GM11168 (cell line): ENCODE results near the gene SELENOK.
"Not testable (repeated sequence)": the region's sequence is repeated elsewhere in the genome, so short reads cannot be mapped to it uniquely, and the experiment has no call there.

Source experiments
- in situ Hi-C: fragments of 300-500 bp; cut with MboI; formaldehyde crosslinking; loops from one replicate; pipeline ENCODE4 v1.12.0; 2022; ENCODE audit warnings: low sequenced_read_pairs; ENCODE audit not compliant: unreplicated experiment

Gene SELENOK

GRCh38 chr3:53891497-53892285, at the start of gene SELENOK:
Gene SELENOK, minus strand, starts transcription at chr3:53891859.
- in situ Hi-C loops: no loop called here

GRCh38 chr3:53941184-53941583, 49.5 kb upstream of the SELENOK start:
- in situ Hi-C loops: no loop called here

GRCh38 chr3:53940623-53941022, 49.0 kb upstream of the SELENOK start:
- in situ Hi-C loops: no loop called here

- in situ Hi-C loops: no loop called here
Measured at GRCh38 chr3:53939813-53940212, 48.2 kb upstream of the SELENOK start.

- in situ Hi-C loops: no loop called here
Measured at GRCh38 chr3:53939086-53939582, 47.5 kb upstream of the SELENOK start.

- in situ Hi-C loops: no loop called here
Measured at GRCh38 chr3:53938645-53939044, 47.0 kb upstream of the SELENOK start.

GRCh38 chr3:53936347-53936746, 44.7 kb upstream of the SELENOK start:
- in situ Hi-C loops: no loop called here

- in situ Hi-C loops: no loop called here
Measured at GRCh38 chr3:53935283-53935901, 43.7 kb upstream of the SELENOK start.

GRCh38 chr3:53927208-53927872, 35.7 kb upstream of the SELENOK start:
- in situ Hi-C loops: not testable (repeated sequence)

- in situ Hi-C loops: no loop called here
Measured at GRCh38 chr3:53921296-53921695, 29.6 kb upstream of the SELENOK start.

- in situ Hi-C loops: no loop called here
Measured at GRCh38 chr3:53919741-53920140, 28.1 kb upstream of the SELENOK start.

- in situ Hi-C loops: no loop called here
Measured at GRCh38 chr3:53913401-53913800, 21.7 kb upstream of the SELENOK start.

- in situ Hi-C loops: no loop called here
Measured at GRCh38 chr3:53902711-53903110, 11.1 kb upstream of the SELENOK start.

- in situ Hi-C loops: no loop called here
Measured at GRCh38 chr3:53902067-53902466, 10.4 kb upstream of the SELENOK start.

GRCh38 chr3:53900666-53901331, 9.1 kb upstream of the SELENOK start:
- in situ Hi-C loops: no loop called here

GRCh38 chr3:53899750-53900149, 8.1 kb upstream of the SELENOK start:
- in situ Hi-C loops: no loop called here

GRCh38 chr3:53892286-53892637, 603 bp upstream of the SELENOK start:
- in situ Hi-C loops: no loop called here

- in situ Hi-C loops: no loop called here
Measured at GRCh38 chr3:53890726-53891475, 758 bp downstream of the SELENOK start.

- in situ Hi-C loops: no loop called here
Measured at GRCh38 chr3:53888232-53888631, 3.4 kb downstream of the SELENOK start.

- in situ Hi-C loops: no loop called here
Measured at GRCh38 chr3:53887446-53887845, 4.2 kb downstream of the SELENOK start.
